HepG2 (cell line): ENCODE measurements around the gene USE1.

Source experiments
- ATF7 ChIP-seq, 2 experiments: fragments of 450-650 bp in 1 of 2; sonication (generic) in 1 of 2; formaldehyde crosslinking in 1 of 2; IDR thresholded peaks; 2 replicates each; pipeline versions ENCODE4 v1.4.0 to v1.6.1; 2016 to 2020; ENCODE audit warnings: antibody characterized with exemption in 1 of 2, mild to moderate bottlenecking in 1 of 2, missing genetic modification reagents in 1 of 2
- BRCA1 ChIP-seq: sonication (generic); formaldehyde crosslinking; IDR thresholded peaks from 2 replicates; pipeline ENCODE4 v1.4.0; 2020; ENCODE audit warnings: missing genetic modification reagents
- EED ChIP-seq: sonication (generic); formaldehyde crosslinking; IDR thresholded peaks from 2 replicates; pipeline ENCODE4 v1.5.0; 2020; ENCODE audit warnings: mild to moderate bottlenecking, missing genetic modification reagents
- EP300 ChIP-seq, 3 experiments: sonication (generic) in 1 of 3; formaldehyde crosslinking in 1 of 3; IDR thresholded peaks; 2 replicates each; pipeline versions ENCODE4 v1.5.1 to v1.6.1; 2011 to 2020; ENCODE audit warnings: low read depth in 2 of 3, low read length in 2 of 3, borderline replicate concordance in 1 of 3, improper control_type of control experiment in 1 of 3, mild to moderate bottlenecking in 1 of 3, missing genetic modification reagents in 1 of 3, moderate library complexity in 1 of 3
- KAT8 ChIP-seq: IDR thresholded peaks from 2 replicates; pipeline ENCODE4 v1.6.1; 2016; ENCODE audit warnings: missing genetic modification reagents, missing compliant biosample characterization
- MEIS1 ChIP-seq: sonication (generic); formaldehyde crosslinking; IDR thresholded peaks from 2 replicates; pipeline ENCODE4 v1.9.0; 2021; ENCODE audit warnings: mild to moderate bottlenecking, missing genetic modification reagents, moderate library complexity, borderline replicate concordance
- MIER3 ChIP-seq: IDR thresholded peaks from 2 replicates; pipeline ENCODE4 v1.6.1; 2016; ENCODE audit warnings: missing compliant biosample characterization, borderline replicate concordance
- MXI1 ChIP-seq: IDR thresholded peaks from 3 replicates; pipeline ENCODE4 v1.6.1; 2012; ENCODE audit warnings: low read depth, low read length, inconsistent platforms, borderline replicate concordance
- MYC ChIP-seq: sonication (generic); formaldehyde crosslinking; IDR thresholded peaks from 2 replicates; pipeline ENCODE4 v1.9.0; 2021; ENCODE audit warnings: missing genetic modification reagents, borderline replicate concordance
- MZF1 ChIP-seq: sonication (generic); formaldehyde crosslinking; IDR thresholded peaks from 2 replicates; pipeline ENCODE4 v1.8.1; 2023; ENCODE audit warnings: mild to moderate bottlenecking, missing genetic modification reagents, borderline replicate concordance
- ZNF121 ChIP-seq: sonication (generic); formaldehyde crosslinking; IDR thresholded peaks from 2 replicates; pipeline ENCODE4 v1.5.0; 2020; ENCODE audit warnings: mild to moderate bottlenecking, missing genetic modification reagents
- ZNF264 ChIP-seq: sonication (generic); formaldehyde crosslinking; IDR thresholded peaks from 2 replicates; pipeline ENCODE4 v1.4.0; 2020; ENCODE audit warnings: missing genetic modification reagents
- ZNF343 ChIP-seq: sonication (generic); formaldehyde crosslinking; IDR thresholded peaks from 2 replicates; pipeline ENCODE4 v1.4.0; 2020; ENCODE audit warnings: mild to moderate bottlenecking, missing genetic modification reagents
- TF ChIP-seq, protein P1 (sequence below): sonication (generic); formaldehyde crosslinking; IDR thresholded peaks from 2 replicates; pipeline ENCODE4 v1.5.0; 2020; ENCODE audit warnings: mild to moderate bottlenecking, low read depth, missing genetic modification reagents, borderline replicate concordance

DNA sequence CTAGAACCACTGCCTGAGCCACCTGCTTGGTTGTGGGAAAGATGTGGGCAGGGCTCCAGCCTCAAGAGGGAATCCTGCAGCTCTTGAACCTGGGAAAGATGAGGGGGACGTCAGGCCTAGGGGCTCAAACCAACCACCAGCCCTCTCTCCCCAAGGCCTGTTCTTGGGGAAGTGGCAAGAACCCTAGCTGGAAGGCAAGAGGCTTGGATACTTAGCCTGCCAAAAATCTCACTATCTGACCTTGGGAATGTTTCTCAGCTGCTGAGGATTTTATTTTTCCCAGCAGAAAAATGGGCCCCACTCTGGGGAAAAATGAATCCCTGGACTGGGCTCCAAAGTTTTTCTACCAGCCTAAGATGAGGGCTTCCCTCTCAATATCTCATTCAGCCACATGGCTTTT lies 44.8 kb downstream of the USE1 start:
- TF ChIP-seq, protein P1, sequence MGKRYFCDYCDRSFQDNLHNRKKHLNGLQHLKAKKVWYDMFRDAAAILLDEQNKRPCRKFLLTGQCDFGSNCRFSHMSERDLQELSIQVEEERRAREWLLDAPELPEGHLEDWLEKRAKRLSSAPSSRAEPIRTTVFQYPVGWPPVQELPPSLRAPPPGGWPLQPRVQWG (CRISPR knock-in tag) = no peak
- TF ChIP-seq EP300 (IDR thresholded peaks at IDR 0.05; ENCODE audit: low read depth in 2 of 2, low read length in 2 of 2) (no peak), EP300 (CRISPR knock-in tag; IDR thresholded peaks at IDR 0.05; ENCODE audit: borderline replicate concordance) (no peak), KAT8 (CRISPR knock-in tag) (no peak), ZNF121 (CRISPR knock-in tag) (no peak), MZF1 (no peak), BRCA1 (CRISPR knock-in tag) (no peak), ZNF264 (no peak), MYC (CRISPR knock-in tag) (no peak), MEIS1 (no peak), EED (CRISPR knock-in tag) (no peak), ZNF343 (CRISPR knock-in tag) (no peak), MIER3 (CRISPR knock-in tag) (no peak), MXI1 (no peak), ATF7 (IDR thresholded peaks at IDR 0.05) (no peak), ATF7 (CRISPR knock-in tag; IDR thresholded peaks at IDR 0.05) (no peak)
